Putamen (tissue), 1 donor: ENCODE results near the gene NEUROD4.

ENCODE experiments used
- DNase-seq: peaks from one replicate; pipeline ENCODE4 v3.0.0-alpha.2; 2016; ENCODE audit warnings: low spot score

The NEUROD4 gene

DNA sequence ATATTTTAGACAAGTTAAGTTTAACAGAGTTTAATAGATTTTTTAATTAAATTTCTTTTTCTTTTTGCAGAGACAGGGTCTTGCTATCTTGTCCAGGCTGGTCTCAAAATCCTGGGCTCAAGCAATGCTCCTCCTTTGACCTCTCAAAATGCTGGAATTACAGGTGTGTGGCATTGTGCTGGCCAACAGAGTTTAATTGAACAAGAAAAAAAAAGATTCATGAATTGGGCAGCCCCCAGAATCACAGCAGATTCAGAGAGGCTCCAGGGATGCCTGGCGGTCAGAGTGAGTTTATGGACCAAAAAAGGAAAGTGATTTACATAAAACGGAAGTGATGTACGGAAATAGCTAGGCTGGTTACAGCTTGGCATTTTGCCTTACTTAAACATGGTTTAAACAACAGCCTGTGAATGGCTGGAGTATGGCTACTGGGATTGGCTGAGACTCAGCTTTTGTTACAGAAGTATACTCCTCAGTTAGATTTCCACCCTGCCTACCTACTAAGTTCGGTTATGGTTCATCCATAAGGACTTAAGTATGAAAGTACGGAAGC is 20.7 kb upstream of the NEUROD4 start:
- DNase-seq: no peak

DNA sequence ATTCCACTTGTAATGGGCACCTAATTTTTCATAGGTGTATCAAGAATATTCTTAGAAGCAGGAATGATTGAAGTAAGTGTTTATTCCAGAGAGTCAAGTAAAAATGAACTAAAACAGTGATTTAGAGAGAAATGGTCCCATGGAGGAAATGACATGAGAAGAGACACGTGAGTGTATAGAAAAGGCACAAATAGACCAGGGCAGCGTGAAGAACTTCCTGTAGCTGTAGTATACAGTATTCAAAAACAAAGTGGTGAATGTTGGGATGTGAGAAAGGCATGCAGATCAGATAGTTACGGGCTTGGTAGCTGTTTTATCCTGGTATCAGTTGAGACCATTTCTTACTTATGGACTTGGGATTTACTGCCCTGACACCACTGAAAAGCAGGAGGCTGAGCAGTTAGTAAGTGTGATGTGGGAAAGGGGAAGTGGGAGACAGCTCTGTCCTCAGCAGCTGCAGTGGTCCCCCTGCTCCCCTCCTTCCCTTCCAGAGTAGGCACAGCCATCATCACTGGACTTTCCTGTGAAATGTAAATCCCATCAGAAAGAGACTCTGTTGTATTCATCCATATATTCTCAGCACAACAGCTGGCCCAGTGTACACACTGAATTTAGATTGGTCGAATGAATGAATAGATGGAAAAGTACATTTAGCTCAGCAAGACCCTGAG is 18.4 kb upstream of the NEUROD4 start:
- no peak for DNase-seq

DNA sequence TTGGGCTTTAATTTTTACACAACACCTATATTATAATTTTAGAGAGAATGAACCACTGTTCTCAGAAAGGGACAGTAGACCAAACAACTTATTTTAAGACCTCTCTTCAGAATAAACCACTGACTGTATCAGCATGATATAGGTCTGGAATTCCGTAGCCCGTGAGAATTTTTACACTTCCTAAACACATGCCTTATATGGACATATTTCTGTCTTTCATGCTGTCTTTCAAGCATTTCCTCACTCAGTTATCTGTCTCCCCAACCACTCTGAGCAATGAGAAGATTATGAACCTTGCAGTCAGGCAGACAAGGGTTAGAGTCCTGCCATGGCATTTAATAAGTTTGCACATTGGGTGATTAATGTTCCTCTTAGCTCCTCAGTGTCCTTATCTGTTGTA is 17.4 kb upstream of the NEUROD4 start:
- DNase-seq: no peak

DNA sequence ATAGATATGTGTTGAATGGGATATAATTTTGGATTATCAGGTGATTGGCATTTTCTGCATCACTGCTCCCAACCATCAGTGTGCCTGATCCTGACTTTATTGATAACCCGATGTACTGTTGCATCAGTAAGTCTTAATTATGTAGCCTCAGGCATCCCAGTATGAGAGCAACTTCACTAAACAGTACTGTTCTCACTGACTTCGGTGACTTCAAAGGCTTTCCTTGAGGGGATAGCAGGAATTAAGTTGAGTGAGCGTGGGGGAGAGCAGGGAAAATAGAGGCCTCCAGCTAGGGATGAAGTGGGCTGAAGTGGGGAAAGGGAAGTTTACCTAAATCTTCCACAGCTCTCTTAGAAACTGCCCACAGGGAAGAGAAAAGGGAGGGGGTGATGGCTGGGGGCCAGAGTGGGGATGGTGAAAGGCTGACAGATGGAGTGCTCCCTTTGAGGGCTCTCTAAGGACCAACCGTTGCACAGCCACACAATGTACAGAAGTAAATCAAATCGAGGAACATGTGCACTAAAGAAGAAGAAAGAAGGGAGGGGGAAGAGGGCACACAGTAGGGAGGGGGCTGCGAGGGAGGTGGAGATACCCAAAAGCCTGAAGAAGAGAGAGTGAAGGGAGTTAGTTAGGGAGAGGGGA is 10.7 kb upstream of the NEUROD4 start:
- DNase-seq: no peak

DNA sequence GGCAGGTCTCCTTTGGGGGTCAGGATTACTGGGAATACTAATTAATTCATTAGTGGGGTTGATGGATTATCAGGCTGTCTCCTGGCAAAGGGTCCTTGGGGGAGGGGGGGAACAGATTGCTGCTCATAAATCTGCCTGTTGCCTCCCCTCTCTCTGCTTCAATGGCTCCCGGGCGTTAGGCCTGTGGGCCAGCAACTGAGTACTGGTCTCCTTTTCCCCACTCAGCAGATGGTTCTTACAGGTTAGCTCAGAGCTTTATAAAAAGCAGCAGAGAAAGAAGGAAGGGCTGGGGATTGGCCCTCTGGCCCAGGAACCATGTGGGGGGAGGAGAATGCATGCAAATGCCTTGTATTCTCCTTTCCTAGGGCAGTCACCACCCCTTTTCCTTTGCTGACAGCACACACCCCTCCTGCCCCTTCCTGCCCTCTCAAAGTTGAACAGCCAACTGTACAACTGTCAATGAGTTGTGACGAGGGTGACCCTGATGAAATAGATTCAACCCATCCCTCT is 2.3 kb upstream of the NEUROD4 start:
- no peak for DNase-seq

DNA sequence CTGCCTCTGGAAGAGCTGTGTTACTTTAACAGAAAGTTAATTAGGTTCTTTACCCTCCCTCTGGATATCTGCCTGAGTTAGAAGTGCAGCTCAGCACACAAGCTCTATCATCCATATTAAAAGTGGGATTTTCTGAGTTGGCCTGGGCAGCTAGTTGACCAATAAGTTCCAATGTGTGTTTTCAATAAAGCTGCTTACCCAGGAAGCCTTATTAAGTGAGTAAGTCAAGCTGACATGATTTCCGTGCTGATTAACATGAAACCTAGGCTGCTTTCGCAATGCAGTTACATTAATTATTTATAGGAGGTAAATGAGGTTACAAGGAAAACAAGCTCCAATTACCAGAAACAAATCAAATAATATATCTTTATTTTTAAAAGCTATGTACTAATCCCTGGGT is 4.8 kb downstream of the NEUROD4 start:
- no peak for DNase-seq

DNA sequence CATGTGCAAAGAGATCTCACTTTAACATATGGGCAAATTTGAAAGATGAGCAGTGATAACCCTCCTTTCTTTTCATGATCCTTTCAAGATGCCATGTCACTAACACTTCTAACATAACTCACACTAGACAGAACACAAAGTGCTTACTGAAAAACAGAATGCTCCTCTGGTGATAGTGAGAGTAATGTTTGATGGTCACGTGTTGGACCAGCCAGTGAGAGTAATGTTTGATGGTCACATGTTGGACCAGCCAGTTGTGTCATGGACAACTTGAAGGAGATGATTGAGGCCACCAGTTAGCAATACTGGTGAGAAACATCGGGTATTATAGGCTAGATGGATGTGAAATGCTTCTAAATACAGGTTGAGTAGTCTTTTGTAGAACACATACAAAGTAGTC is 5.7 kb downstream of the NEUROD4 start:
- DNase-seq: no peak

DNA sequence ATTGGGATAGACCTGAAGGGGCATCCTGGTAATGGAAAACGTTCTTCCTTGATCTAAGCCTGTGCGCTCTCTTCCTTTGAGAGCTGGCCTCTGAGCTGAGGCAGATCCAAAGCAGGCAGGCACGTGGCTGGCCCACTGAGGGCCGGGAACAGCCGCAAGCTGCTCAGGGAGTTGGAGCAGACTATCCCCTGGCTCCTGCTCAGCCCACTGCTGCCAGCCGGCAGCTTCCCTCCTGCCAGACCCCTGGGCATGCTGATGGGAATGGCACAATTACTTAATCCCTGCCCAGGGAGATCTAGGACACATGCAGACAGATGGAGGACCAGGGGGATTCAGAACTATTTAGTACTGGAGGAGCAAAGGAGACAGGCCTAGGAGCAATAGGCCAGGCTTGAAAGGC is 14.4 kb downstream of the NEUROD4 start:
- DNase-seq: no peak

DNA sequence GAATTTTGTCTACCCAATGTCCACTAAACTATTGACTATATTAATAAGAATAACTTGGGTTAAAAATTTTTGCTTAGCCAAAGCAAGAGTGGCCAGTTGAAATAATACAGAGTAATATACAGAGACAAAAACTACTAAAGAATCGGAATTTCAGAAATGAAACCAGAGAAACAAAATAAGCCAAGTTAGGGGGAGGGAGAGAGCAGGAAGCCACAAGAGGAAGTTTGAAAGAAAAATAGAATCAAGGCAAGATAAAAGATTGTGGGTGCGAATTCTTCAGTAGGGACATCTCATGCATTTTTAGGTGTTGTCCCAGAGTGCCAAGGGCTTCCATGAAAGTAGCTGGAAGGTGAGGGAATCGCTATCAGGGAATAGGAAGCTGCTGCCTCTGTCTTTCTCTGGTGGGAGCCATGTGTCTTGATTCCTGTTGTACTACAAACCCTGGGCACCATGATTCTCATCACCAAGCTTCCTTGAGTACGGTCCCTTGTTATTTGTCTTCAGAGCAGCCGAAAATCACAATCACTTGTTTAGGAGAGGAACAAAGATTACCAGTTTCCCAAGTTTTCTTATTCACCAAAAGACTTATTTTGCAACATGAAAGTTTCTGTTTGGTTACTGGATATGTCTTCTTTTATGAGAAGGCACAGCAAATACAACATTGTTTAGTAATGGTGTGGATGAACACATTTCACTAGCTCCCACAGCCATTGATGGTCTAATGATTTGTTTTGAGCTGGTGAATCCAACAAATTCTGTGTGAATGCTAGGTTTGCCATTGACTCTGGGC is 16.7 kb downstream of the NEUROD4 start:
- DNase-seq: no peak

DNA sequence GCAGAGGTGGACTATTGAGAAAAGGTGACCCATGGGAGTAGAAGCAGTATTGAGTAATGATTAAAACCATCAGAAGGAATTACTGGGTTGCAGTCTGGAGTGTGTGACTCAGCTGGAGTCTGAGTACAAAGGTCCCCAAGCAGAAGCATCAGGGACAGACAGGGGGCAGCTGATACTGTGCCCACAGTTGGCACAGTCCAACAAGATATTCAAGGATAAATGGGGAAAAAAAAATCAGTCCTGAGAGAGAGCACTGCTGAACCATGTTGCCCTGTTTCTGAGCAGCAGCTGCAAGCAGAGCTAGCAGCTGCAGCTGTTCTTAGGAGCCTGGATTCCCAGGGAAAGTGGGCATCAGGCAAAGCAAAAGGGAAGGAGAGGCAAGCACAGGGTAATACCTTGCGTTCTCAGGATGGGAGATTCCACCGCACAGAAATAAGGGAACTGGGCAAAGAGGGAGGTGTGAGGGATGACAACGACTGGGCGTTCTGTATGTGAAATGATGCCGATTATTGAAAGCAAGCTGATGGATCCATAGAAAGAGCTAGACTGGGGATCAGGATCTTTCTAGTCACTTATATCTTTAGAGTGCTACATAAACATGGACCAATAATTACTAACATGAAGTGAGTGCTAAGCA is 17.7 kb downstream of the NEUROD4 start:
- no peak for DNase-seq

DNA sequence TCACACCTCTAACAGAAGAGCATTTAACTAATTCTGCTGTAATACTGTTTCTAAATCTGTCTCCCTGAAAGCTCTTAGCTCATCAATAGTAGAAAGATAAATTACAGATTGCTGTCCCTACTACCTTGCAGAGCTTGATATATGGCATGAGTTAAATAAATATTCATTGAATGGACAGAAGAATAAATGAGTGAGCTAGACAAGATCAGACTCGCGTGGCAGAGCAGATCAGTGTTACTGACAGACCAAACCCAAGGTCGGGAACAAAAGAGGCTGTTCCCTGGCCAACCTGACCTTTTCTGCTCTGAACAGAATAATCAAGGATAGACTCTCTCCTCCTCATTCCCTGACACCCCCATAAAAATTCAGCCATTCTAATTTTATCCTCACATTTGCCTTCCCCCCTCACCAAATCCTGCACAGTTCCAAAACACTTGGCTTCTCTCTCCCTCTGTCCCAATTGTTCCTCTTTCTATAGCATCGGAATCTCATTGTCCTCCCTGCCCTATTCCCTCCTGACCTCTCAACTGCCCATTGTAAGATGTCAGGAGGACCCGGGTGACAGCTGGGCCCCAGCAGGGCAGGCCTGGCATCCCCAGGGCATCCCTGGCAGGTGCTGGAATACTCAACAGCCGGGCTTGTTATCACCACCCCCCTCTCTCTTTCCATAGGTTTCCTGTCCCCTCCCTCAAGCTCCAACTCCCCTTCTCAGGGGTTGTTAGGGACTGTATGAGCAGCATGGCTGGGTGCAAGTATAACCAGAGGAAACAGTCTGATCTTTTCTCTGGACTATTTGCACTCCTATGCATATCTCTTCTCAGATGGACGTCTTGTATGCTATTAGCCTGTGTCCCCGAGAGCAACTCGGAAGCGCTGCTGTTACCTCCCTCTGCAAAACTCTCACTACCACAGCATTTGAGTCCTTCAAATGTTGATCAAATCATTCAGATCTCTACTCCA is 19.9 kb downstream of the NEUROD4 start:
- no peak for DNase-seq

DNA sequence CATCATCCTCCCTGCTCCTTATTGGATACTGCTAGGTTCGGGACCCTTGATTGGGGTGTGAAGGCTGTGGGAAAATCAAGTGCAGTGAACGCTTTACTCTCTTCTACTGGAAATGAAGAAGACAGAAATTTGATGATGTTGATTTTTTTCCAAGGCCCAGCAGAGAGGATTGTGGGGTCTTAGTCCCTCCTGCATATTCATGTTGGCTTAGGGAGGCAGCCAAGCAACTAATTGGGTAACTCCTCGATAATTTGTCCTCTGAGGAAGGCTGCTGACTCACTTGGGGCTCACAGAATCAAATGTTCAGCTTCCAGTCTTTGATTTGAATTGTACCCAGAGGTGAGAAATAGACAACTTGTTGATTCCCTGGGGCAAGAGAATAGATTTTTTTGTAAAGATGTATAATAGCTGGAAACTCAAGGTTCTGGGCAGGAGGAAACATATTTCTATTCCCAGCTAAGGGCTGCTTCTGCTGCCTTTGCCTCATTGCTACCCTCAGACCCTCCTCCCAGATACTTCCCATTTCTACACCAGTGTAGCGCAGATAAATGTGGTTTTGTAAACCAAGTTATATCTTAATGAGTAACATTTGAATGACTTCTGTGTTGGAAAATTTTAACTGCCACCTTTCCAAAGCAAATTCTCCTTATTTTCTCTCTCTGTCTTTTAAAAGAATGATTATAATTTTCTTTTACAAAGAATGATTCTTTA is 21.7 kb downstream of the NEUROD4 start:
- DNase-seq: no peak

DNA sequence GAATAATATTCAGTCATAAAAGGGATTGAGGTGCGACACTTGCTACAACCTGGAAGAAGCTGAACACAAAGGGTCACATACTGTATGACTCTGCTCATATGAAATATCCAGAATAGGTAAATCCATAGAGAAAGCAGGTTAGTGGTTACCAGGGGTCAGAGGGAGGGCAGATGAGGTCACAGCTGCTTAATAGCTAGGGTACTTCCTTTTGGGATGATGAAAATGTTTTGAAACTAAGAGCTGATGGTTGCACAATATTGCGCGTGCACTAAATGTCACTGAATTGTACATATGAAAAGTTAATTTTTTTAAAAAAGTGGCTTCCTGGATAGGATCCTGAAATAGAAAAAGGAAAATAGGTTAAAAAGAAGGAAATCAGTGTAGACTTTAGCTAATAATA is 23.8 kb downstream of the NEUROD4 start:
- no peak for DNase-seq

DNA sequence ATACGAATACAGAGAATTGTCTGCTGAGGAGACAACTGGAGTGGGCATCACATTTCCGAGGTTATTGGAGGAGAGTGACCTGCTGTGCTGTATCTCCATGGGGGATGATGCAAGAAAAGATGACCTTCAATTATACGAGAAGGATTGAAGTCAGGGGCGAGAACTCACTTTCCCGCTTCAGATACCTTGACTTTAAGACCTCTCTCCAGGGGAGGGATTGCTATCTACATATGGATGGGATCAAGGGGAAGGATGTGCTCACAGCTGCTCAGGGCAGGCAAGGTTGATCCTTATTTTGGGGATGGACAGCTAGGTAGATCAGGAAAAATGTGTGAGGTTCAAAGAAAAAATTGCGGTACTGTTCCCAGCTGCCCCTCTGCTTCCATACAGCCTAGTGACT is 24.4 kb downstream of the NEUROD4 start:
- no peak for DNase-seq

DNA sequence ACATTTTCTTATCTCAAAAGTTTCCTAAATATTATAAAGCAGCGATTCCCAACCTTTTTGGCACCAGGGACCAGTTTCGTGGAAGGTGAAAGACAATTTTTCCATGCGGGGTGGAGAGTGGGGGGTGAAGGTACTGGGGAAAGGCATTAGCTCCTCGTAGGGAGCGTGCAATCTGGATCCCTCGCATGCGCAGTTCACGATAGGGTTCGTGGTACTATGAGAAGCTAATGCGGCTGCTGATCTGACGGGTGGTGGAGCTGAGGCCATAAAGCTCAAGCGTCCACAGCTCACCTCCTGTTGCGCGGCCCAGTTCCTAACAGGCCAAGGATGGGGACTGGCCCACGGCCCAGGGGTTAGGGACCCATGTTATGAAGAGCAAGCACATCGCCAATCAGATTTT is 29.9 kb downstream of the NEUROD4 start:
- DNase-seq: no peak

DNA sequence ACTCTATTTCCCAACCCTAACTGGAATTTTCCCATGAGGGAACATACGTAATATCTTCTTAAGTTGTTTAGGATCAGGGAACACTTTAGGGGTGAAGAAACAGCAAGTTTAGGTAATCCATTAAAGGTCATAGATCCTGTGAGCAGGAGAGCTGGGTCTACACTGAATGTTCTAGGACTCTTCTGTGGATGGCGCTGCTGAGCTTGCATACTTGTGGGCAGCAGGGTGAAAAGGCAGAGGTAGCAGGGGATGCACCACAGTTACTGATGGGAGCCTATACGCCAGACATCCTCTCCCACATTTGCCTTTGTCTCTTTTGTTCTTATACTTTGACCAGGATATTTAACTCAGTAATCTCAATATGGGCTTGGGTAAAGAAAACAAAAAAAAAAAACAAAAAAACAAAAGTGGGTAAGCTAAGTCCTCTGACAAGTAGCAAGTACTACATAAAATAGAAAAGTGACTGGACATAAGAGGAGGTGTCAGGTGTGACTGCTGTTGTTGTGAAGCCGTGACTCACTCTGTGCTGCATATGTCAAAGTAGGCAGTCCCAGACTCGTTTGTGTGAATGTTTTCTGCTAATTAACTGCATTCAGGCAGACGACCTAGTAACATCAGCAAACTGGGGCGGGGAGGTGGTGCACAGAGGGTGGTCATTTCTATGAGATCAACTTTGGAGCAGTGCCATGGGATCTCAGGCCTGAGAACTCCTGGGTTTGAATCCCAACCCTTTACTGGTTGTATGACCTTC is 31.6 kb downstream of the NEUROD4 start:
- DNase-seq: no peak

DNA sequence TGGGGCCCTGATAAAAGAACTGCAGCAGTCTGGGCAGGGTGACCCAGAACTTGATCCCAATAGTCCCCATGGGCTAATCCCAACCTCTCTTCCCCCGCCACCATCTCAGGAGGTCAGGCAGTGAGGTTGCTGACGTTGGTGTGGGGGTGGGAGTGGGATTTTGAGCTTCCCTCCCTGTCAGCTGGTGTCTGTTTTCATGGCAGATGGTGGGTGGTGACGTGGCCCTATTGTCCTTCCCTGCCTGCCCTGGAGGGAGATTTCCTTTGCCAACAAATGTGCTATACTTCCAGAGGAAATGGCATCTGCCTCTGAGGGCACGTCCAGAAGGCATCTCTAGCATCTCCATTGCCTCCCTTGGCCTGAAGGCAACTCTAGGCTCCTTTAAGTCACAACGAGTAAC is 37.7 kb downstream of the NEUROD4 start:
- no peak for DNase-seq

DNA sequence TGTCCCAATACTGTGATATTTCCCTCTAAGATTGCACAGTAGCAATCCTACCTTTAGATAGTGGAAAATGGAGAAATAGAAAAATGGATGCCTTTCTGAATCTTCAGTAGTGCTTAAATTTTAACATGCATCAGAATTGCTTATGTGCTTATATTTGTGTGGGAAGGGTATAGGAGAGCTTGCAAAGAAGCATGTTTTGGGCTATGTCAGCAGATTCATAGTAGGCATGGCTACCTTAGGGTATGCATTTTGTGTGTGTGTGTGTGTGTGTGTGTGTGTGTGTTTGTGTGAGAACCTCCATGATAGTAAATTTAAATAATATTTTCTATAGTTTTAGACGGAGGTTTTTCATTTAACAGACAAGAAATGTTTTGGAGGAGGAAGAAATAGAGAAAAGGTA is 38.3 kb downstream of the NEUROD4 start:
- no peak for DNase-seq

DNA sequence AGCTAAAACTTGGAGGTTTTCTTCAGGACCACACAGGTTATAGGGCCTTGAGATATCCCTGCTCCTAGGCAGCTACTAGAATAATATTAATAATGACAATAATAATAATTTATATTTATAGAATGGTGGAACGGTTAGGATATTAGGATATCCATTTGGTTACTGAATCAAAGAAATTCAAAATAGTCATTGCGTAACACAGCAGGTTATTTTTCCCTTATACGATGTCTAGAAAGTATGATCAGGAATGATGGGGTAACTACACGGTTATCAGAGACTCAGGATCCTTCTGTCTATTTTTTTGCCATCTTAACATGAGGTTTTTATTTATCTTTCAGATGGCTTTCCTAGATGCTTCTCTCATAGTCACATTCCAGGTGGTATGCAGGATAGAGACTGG is 39.0 kb downstream of the NEUROD4 start:
- DNase-seq: no peak

DNA sequence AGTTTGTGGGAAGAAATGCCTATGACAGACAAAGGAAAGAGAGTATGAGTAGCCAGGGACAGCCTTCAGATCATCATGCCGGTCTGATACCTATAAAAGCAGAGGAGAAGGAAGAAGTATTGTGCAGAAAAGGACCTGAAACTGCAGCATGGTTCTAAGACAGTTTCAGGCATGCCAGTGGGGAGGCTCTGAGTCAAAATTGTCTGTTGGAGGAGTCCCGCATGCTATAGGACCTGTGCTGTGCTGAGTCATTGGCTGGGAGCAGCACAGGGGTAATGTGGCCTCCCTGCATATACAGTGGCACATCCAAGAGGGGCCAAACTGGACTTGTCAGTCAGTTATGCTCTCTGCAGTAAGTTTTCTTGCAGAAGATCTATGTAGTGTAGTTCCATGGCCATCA is 40.7 kb downstream of the NEUROD4 start:
- DNase-seq: no peak
